Tibial nerve (tissue), 4 donors: ENCODE data around the gene CD58.

Source experiments
- CTCF ChIP-seq, 5 experiments: fragments of 200-600 bp in 3 of 5; fragments of 450-650 bp in 2 of 5; sonication (generic) in 3 of 5; IDR thresholded peaks; one replicate each; pipeline ENCODE4 v1.5.1; 2016 to 2019; ENCODE audit warnings: antibody characterized with exemption in 5 of 5, mild to moderate bottlenecking in 3 of 5, moderate library complexity in 2 of 5
- EP300 ChIP-seq, 2 donors: sonication (generic); formaldehyde crosslinking; IDR thresholded peaks; one replicate each; pipeline ENCODE4 v1.6.1; 2017; ENCODE audit warnings: antibody characterized with exemption in 2 of 2, mild to moderate bottlenecking in 1 of 2

GRCh38 chr1:116492358-116492811 is 78.4 kb downstream of the CD58 start:
- TF ChIP-seq CTCF (IDR thresholded peaks at IDR 0.05) (no peak), EP300 (IDR thresholded peaks at IDR 0.05) (no peak)
